ENCODE results near the gene ZNF208. TPM values are rescaled to one million over a fixed set of nuclear protein-coding genes. Genes with fewer than 3 reads are reported as not detected.
"Not testable (repeated sequence)": the region's sequence is repeated elsewhere in the genome, so short reads cannot be mapped to it uniquely, and the experiment has no call there.

ZNF208 gene
- polyA plus RNA-seq, 3 donors: not detected

DNA sequence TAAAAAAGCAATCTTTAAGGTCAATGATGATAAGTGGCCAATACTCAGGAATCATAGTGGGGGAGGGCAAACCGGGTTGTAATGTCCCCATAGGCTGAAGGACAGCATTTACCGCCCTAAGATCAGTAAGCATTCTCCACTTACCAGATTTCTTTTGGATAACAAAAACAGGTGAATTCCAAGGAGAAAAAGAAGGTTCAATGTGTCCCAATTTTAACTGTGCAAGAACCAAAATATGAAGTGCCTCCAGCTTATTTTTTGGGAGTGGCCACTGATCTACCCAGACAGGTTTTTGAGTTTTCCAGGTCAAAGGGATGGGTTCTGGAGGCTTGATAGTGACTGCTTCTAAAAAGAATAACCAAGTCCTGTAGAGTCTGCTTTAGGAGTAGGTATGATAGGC is 125.2 kb downstream of the ZNF208 start:
- H3K27me3 Mint-ChIP-seq (ENCODE audit: low read depth in 3 of 3); intact Hi-C loops (cut with micrococcal nuclease): not testable (repeated sequence)

GRCh38 chr19:21884786-21885185 is 126.0 kb downstream of the ZNF208 start:
- H3K27me3 Mint-ChIP-seq (ENCODE audit: low read depth in 3 of 3); H3K36me3 ChIP-seq (replicated peaks in 1 of 2; ENCODE audit: control insufficient read depth in 1 of 2, insufficient read depth in 2 of 2, low read length in 2 of 2); DNase-seq; H3K27ac Mint-ChIP-seq; H3K4me3 ChIP-seq (replicated peaks in 1 of 3; ENCODE audit: low read depth in 2 of 3, low read length in 3 of 3); H3K4me1 ChIP-seq (ENCODE audit: control insufficient read depth in 1 of 2, insufficient read depth in 2 of 2, low read length in 2 of 2); H2AFZ ChIP-seq (ENCODE audit: insufficient read depth, low read depth, low read length, poor library complexity, severe bottlenecking); H3K4me1 Mint-ChIP-seq; H3K27ac ChIP-seq (ENCODE audit: low read depth in 1 of 2, low read length in 2 of 2); intact Hi-C loops (cut with micrococcal nuclease); H3K79me2 ChIP-seq (ENCODE audit: insufficient read depth, low read length); H3K9ac ChIP-seq (ENCODE audit: insufficient read depth, low read length, poor library complexity, severe bottlenecking); H3K27me3 ChIP-seq (ENCODE audit: control insufficient read depth in 2 of 2, insufficient read depth in 2 of 2, low read length in 2 of 2); H3K4me3 Mint-ChIP-seq; H4K20me1 ChIP-seq (ENCODE audit: insufficient read depth, low read length); H3K36me3 Mint-ChIP-seq; H3K4me2 ChIP-seq (replicated peaks; ENCODE audit: extremely low read depth, low read length, poor library complexity, severe bottlenecking): not testable (repeated sequence)
- peaks cover 13 to 54% (median 41%) of the 10 kb centered on the region in 7 donors for H3K9me3 Mint-ChIP-seq
- 90% methylated on average over 2 of the region's 8 CpGs for WGBS (ENCODE audit: insufficient coverage)
- peaks cover 8 to 19% of the 10 kb centered on the region in 2 donors for H3K9me3 ChIP-seq (replicated peaks in 1 of 2; ENCODE audit: control insufficient read depth in 1 of 2, insufficient read depth in 1 of 2, low read length in 2 of 2)

More for the DNA sequence above, 125.2 kb downstream of the ZNF208 start:
- H4K20me1 ChIP-seq (ENCODE audit: insufficient read depth, low read length); H3K9ac ChIP-seq (ENCODE audit: insufficient read depth, low read length, poor library complexity, severe bottlenecking); H2AFZ ChIP-seq (ENCODE audit: insufficient read depth, low read depth, low read length, poor library complexity, severe bottlenecking); H3K27ac Mint-ChIP-seq; H3K4me3 ChIP-seq (replicated peaks in 1 of 3; ENCODE audit: low read depth in 2 of 3, low read length in 3 of 3); DNase-seq; H3K27me3 ChIP-seq (ENCODE audit: control insufficient read depth in 2 of 2, insufficient read depth in 2 of 2, low read length in 2 of 2); H3K27ac ChIP-seq (ENCODE audit: low read depth in 1 of 2, low read length in 2 of 2); H3K79me2 ChIP-seq (ENCODE audit: insufficient read depth, low read length); H3K4me3 Mint-ChIP-seq; H3K4me2 ChIP-seq (replicated peaks; ENCODE audit: extremely low read depth, low read length, poor library complexity, severe bottlenecking); H3K36me3 ChIP-seq (replicated peaks in 1 of 2; ENCODE audit: control insufficient read depth in 1 of 2, insufficient read depth in 2 of 2, low read length in 2 of 2); H3K4me1 Mint-ChIP-seq; H3K4me1 ChIP-seq (ENCODE audit: control insufficient read depth in 1 of 2, insufficient read depth in 2 of 2, low read length in 2 of 2); H3K36me3 Mint-ChIP-seq: not testable (repeated sequence)
- H3K9me3 Mint-ChIP-seq: peaks cover 10 to 51% (median 33%) of the 10 kb centered on the region in 7 donors
- WGBS (ENCODE audit: insufficient coverage): no CpG with 5 or more reads among the region's 2 CpGs
- peaks cover 8 to 15% of the 10 kb centered on the region in 2 donors for H3K9me3 ChIP-seq (replicated peaks in 1 of 2; ENCODE audit: control insufficient read depth in 1 of 2, insufficient read depth in 1 of 2, low read length in 2 of 2)

GRCh38 chr19:21883516-21883915 is 127.2 kb downstream of the ZNF208 start:
- Histone ChIP-seq H3K9ac (ENCODE audit: insufficient read depth, low read length, poor library complexity, severe bottlenecking) (no peak overlapping the region), H3K27ac (ENCODE audit: low read depth in 1 of 2, low read length in 2 of 2) (no peak overlapping the region), H2AFZ (ENCODE audit: insufficient read depth, low read depth, low read length, poor library complexity, severe bottlenecking) (no peak overlapping the region), H3K36me3 (replicated peaks in 1 of 2; ENCODE audit: control insufficient read depth in 1 of 2, insufficient read depth in 2 of 2, low read length in 2 of 2) (no peaks in the 10 kb centered on the region), H3K4me1 (ENCODE audit: control insufficient read depth in 1 of 2, insufficient read depth in 2 of 2, low read length in 2 of 2) (no peaks in the 10 kb centered on the region), H4K20me1 (ENCODE audit: insufficient read depth, low read length) (no peaks in the 10 kb centered on the region), H3K9me3 (replicated peaks in 1 of 2; ENCODE audit: control insufficient read depth in 1 of 2, insufficient read depth in 1 of 2, low read length in 2 of 2) (peaks cover 12 to 32% of the 10 kb centered on the region in 2 donors), H3K4me3 (replicated peaks in 1 of 3; ENCODE audit: low read depth in 2 of 3, low read length in 3 of 3) (no peak overlapping the region), H3K79me2 (ENCODE audit: insufficient read depth, low read length) (no peaks in the 10 kb centered on the region), H3K27me3 (ENCODE audit: control insufficient read depth in 2 of 2, insufficient read depth in 2 of 2, low read length in 2 of 2) (no peaks in the 10 kb centered on the region), H3K4me2 (replicated peaks; ENCODE audit: extremely low read depth, low read length, poor library complexity, severe bottlenecking) (no peak overlapping the region)
- H3K4me3 Mint-ChIP-seq: no peak overlapping the region
- DNase-seq: no peak
- intact Hi-C loops (cut with micrococcal nuclease): no loop called here
- 82% methylated on average over 8 of the region's 10 CpGs for WGBS (ENCODE audit: insufficient coverage)
- H3K27ac Mint-ChIP-seq: no peak overlapping the region
- H3K27me3 Mint-ChIP-seq (ENCODE audit: low read depth in 3 of 3): peaks cover 0 to 3% (median 2%) of the 10 kb centered on the region in 3 donors
- H3K4me1 Mint-ChIP-seq: no peaks in the 10 kb centered on the region
- H3K9me3 Mint-ChIP-seq: peaks cover 13 to 55% (median 48%) of the 10 kb centered on the region in 7 donors
- no peaks in the 10 kb centered on the region for H3K36me3 Mint-ChIP-seq
- TF ChIP-seq, protein P1, sequence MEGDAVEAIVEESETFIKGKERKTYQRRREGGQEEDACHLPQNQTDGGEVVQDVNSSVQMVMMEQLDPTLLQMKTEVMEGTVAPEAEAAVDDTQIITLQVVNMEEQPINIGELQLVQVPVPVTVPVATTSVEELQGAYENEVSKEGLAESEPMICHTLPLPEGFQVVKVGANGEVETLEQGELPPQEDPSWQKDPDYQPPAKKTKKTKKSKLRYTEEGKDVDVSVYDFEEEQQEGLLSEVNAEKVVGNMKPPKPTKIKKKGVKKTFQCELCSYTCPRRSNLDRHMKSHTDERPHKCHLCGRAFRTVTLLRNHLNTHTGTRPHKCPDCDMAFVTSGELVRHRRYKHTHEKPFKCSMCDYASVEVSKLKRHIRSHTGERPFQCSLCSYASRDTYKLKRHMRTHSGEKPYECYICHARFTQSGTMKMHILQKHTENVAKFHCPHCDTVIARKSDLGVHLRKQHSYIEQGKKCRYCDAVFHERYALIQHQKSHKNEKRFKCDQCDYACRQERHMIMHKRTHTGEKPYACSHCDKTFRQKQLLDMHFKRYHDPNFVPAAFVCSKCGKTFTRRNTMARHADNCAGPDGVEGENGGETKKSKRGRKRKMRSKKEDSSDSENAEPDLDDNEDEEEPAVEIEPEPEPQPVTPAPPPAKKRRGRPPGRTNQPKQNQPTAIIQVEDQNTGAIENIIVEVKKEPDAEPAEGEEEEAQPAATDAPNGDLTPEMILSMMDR (IDR thresholded peaks at IDR 0.05): no peak

Data from CD14-positive monocyte (primary cell).